Hepatocyte (in vitro differentiated cells): Measurements from ENCODE around the gene C11orf68. TPM values are rescaled to one million over a fixed set of nuclear protein-coding genes. Genes with fewer than 3 reads are reported as not detected.
A peak's percentile ranks its signal among the peaks of the same experiment; 100 is the strongest.

Experiments used
- DNase-seq: peaks from one replicate; pipeline ENCODE4 v3.0.0-alpha.2; 2016; ENCODE audit warnings: low spot score
- H2AFZ ChIP-seq: fragments of 200-600 bp; sonication (generic); 2 replicates; pipeline ENCODE4 v1.6.0; 2016; ENCODE audit warnings: antibody characterized with exemption, mild to moderate bottlenecking
- H3K27ac ChIP-seq: fragments of 200-600 bp; sonication (generic); 2 replicates; pipeline ENCODE4 v1.5.1; 2016; ENCODE audit warnings: mild to moderate bottlenecking
- H3K27me3 ChIP-seq: fragments of 200-600 bp; sonication (generic); 2 replicates; pipeline ENCODE4 v1.6.1; 2016
- H3K36me3 ChIP-seq: fragments of 200-600 bp; sonication (generic); replicated peaks from 2 replicates; pipeline ENCODE4 v1.5.1; 2016; ENCODE audit warnings: low read depth; ENCODE audit not compliant: insufficient read depth
- H3K4me1 ChIP-seq: fragments of 200-600 bp; sonication (generic); 2 replicates; pipeline ENCODE4 v1.5.1; 2016; ENCODE audit warnings: mild to moderate bottlenecking, moderate library complexity; ENCODE audit not compliant: insufficient read depth
- H3K4me2 ChIP-seq: fragments of 200-600 bp; sonication (generic); 2 replicates; pipeline ENCODE4 v1.6.0; 2016
- H3K4me3 ChIP-seq: fragments of 200-600 bp; sonication (generic); 2 replicates; pipeline ENCODE4 v1.5.1; 2016; ENCODE audit warnings: mild to moderate bottlenecking
- H3K79me2 ChIP-seq: fragments of 200-600 bp; sonication (generic); 2 replicates; pipeline ENCODE4 v1.6.0; 2017; ENCODE audit warnings: mild to moderate bottlenecking
- H3K9me2 ChIP-seq: fragments of 200-600 bp; sonication (generic); replicated peaks from 2 replicates; pipeline ENCODE4 v1.6.0; 2017; ENCODE audit warnings: mild to moderate bottlenecking; ENCODE audit not compliant: insufficient read depth
- H3K9me3 ChIP-seq: fragments of 200-600 bp; sonication (generic); 2 replicates; pipeline ENCODE4 v1.5.1; 2016; ENCODE audit warnings: low read depth, mild to moderate bottlenecking
- H4K20me1 ChIP-seq: fragments of 200-600 bp; sonication (generic); 2 replicates; pipeline ENCODE4 v1.6.0; 2016; ENCODE audit warnings: mild to moderate bottlenecking; ENCODE audit not compliant: insufficient read depth, poor library complexity, severe bottlenecking
- CTCF ChIP-seq: fragments of 200-600 bp; sonication (generic); IDR thresholded peaks from 2 replicates; pipeline ENCODE4 v1.5.1; 2016; ENCODE audit warnings: antibody characterized with exemption, mild to moderate bottlenecking; ENCODE audit not compliant: poor library complexity
- EZH2 ChIP-seq: fragments of 200-600 bp; sonication (generic); IDR thresholded peaks from 2 replicates; pipeline ENCODE4 v1.6.1; 2016; ENCODE audit warnings: antibody characterized with exemption, mild to moderate bottlenecking, borderline replicate concordance
- EZH2phosphoT487 ChIP-seq: fragments of 200-600 bp; sonication (generic); IDR thresholded peaks from one replicate; pipeline ENCODE4 v1.6.1; 2018; ENCODE audit warnings: antibody characterized with exemption, mild to moderate bottlenecking, low read depth, moderate library complexity; ENCODE audit not compliant: unreplicated experiment, severe bottlenecking
- WGBS: methylation state at CpG from one replicate; pipeline ENCODE4 v1.1.6; 2016; ENCODE audit warnings: low lambda C conversion rate; ENCODE audit errors: missing lambda C conversion rate; 5-methylcytosine and 5-hydroxymethylcytosine counted together
- polyA plus RNA-seq: library from polyadenylated mRNA; unstranded; fragments of >200 nt; fragmentation: Nextera tagmentation; extraction: Ambion mirVana; gene quantifications from 2 replicates; pipeline ENCODE4 v1.2.1, GENCODE V29; 2016
- total RNA-seq: library from RNA; depleted of rRNA; stranded (reverse); fragments of >200 nt; gene quantifications from 2 replicates; pipeline ENCODE4 v1.2.3, GENCODE V29; 2014

The C11orf68 gene
- total and polyA plus RNA-seq, 2 experiments from 2014 or later: 26.3 to 59.3 TPM

GRCh38 chr11:65925397-65925796, 6.5 kb upstream of the C11orf68 start:
- Histone ChIP-seq H3K9me2 (no peaks in the 10 kb centered on the region), H3K36me3 (no peaks in the 10 kb centered on the region), H3K79me2 (peaks cover 4% of the 10 kb centered on the region), H3K27ac (no peak overlapping the region), H3K4me2 (no peak overlapping the region), H2AFZ (no peak overlapping the region), H3K4me3 (no peak overlapping the region), H3K4me1 (peaks cover 6% of the 10 kb centered on the region), H4K20me1 (no peaks in the 10 kb centered on the region), H3K27me3 (no peaks in the 10 kb centered on the region), H3K9me3 (no peaks in the 10 kb centered on the region)
- DNase-seq: no peak
- TF ChIP-seq CTCF (no peak), EZH2phosphoT487 (no peak), EZH2 (no peak)
- WGBS: 95% methylated on average over 2 of the region's 2 CpGs

DNA sequence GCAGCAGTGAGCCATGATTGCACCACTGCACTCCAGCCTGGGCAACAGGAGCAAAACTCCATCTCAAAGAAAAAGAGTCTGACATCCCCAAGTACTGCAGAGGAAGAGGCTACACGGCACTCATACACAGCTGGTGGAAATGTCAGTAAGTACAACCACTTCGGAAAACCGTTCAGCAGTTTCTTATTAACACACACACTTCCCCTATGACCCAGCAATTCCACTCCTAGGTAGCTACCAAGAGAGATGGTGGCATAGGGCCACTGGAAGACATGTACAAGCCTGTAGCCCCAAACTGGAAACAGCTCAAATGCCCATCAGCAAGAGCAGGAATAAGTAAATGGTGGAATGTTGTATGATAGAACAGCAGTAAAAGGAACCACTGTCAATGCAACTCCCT, 3.7 kb upstream of the C11orf68 start:
- Histone ChIP-seq H2AFZ (no peak overlapping the region), H3K4me3 (no peak overlapping the region), H3K36me3 (no peaks in the 10 kb centered on the region), H4K20me1 (no peaks in the 10 kb centered on the region), H3K79me2 (peaks cover 22% of the 10 kb centered on the region), H3K4me2 (no peak overlapping the region), H3K27me3 (no peaks in the 10 kb centered on the region), H3K9me2 (no peaks in the 10 kb centered on the region), H3K27ac (no peak overlapping the region), H3K9me3 (no peaks in the 10 kb centered on the region), H3K4me1 (peaks cover 17% of the 10 kb centered on the region)
- 96% methylated on average over 3 of the region's 3 CpGs for whole genome bisulfite sequencing
- TF ChIP-seq CTCF: no peak
- no peak for TF ChIP-seq EZH2phosphoT487
- TF ChIP-seq EZH2: no peak
- DNase-seq: no peak

DNA sequence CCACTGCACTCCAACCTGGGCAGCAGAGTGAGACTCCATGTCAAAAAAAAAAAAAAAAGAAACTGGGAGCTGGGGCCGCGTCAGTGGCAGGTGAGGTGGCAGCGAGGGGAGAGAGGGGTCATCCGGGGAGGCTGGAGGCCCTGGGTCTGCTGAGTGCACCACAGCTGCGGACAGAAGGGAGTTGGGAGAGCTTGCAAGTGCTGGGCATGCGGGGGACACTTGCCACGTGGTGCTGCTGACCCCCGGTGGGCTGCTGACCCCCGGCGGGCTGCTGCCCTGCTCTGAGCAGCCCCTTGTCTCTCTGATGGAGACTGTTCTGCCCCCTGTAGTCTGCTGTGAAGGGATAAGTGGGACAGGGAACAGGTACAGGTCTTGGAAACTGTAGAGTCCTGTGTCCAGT, 3.0 kb upstream of the C11orf68 start:
- Histone ChIP-seq H2AFZ (no peak overlapping the region), H3K9me3 (no peaks in the 10 kb centered on the region), H3K36me3 (no peaks in the 10 kb centered on the region), H3K4me2 (no peak overlapping the region), H3K27ac (no peak overlapping the region), H3K4me1 (peaks cover 20% of the 10 kb centered on the region), H4K20me1 (no peaks in the 10 kb centered on the region), H3K9me2 (no peaks in the 10 kb centered on the region), H3K4me3 (no peak overlapping the region), H3K79me2 (peaks cover 29% of the 10 kb centered on the region), H3K27me3 (no peaks in the 10 kb centered on the region)
- 97% methylated on average over 10 of the region's 10 CpGs for WGBS
- no peak for DNase-seq
- TF ChIP-seq EZH2: no peak
- TF ChIP-seq CTCF: no peak
- TF ChIP-seq EZH2phosphoT487: no peak

- no peak for TF ChIP-seq EZH2phosphoT487
- no peak for TF ChIP-seq CTCF
- TF ChIP-seq EZH2: no peak
- Histone ChIP-seq H4K20me1 (no peaks in the 10 kb centered on the region), H3K4me2 (peak overlapping the region; percentile 89), H3K36me3 (no peaks in the 10 kb centered on the region), H3K4me3 (no peak overlapping the region), H3K27ac (no peak overlapping the region), H2AFZ (no peak overlapping the region), H3K9me2 (no peaks in the 10 kb centered on the region), H3K27me3 (no peaks in the 10 kb centered on the region), H3K4me1 (peaks cover 28% of the 10 kb centered on the region), H3K9me3 (no peaks in the 10 kb centered on the region), H3K79me2 (peaks cover 32% of the 10 kb centered on the region)
- DNase-seq: no peak
- WGBS: 95% methylated on average over 8 of the region's 12 CpGs
Observed at GRCh38 chr11:65921033-65921555, 2.2 kb upstream of the C11orf68 start.
